HCT116 (cell line): ENCODE data around the gene FCRL2. TPM values are rescaled to one million over a fixed set of nuclear protein-coding genes. Genes with fewer than 3 reads are reported as not detected.

ENCODE experiments used
- ATAC-seq: fragments of 200-7000 bp; cut with Tn5 transposase; 2 replicates; pipeline ENCODE4 v1.9.1; 2020; ENCODE audit warnings: mild to moderate bottlenecking, moderate library complexity
- Bru-seq: library from RNA; stranded (reverse); fragments of 400-500 nt; gene quantifications from one replicate; lab custom pipeline; 2021; lab: Mats Ljungman, UMichigan
- BruChase-seq, 2 experiments: library from RNA; stranded (reverse); fragments of 400-500 nt; gene quantifications; one replicate each; lab custom pipeline; 2021; lab: Mats Ljungman, UMichigan
- BruUV-seq: library from RNA; stranded (reverse); fragments of 400-500 nt; replicated peaks from 2 replicates; lab custom pipeline; 2021; lab: Mats Ljungman, UMichigan
- CTCF ChIA-PET: fragments of 300-600 bp; sonication (Branson Sonifier 250); formaldehyde crosslinking; loops from one replicate; lab custom pipeline; 2021; ENCODE audit warnings: antibody characterized with exemption; lab: Charles Lee
- POLR2A ChIA-PET: fragments of 300-600, 350-600 bp; sonication (Branson Sonifier 250); formaldehyde crosslinking; loops from one replicate; lab custom pipeline; 2021; ENCODE audit warnings: antibody characterized with exemption; lab: Charles Lee
- RAD21 ChIA-PET, 2 experiments: fragments of 300-600 bp; sonication (Branson Sonifier 250); formaldehyde crosslinking; loops; one replicate each; lab custom pipeline; 2023; ENCODE audit warnings: low total read pairs in 2 of 2; ENCODE audit not compliant: uncharacterized antibody in 2 of 2, unreplicated experiment in 2 of 2, low non-redundant PET in 1 of 2; lab: Charles Lee
- DNase-seq: peaks from one replicate; pipeline ENCODE4 v3.0.0-alpha.2; 2010; ENCODE audit warnings: low read depth, low spot score
- H2AFZ ChIP-seq: fragments of 200-600 bp; shearing (Covaris generic), sonication (generic); 2 replicates; pipeline ENCODE4 v1.6.1; 2017; ENCODE audit warnings: low read depth, mixed run types, mixed read lengths, antibody characterized with exemption, low read length; ENCODE audit not compliant: poor library complexity, severe bottlenecking
- H3K27ac ChIP-seq: 2 replicates; pipeline ENCODE4 v1.5.1; 2012; ENCODE audit warnings: low read depth, low read length
- H3K27me3 ChIP-seq: fragments of 200-600 bp; sonication (generic); 2 replicates; pipeline ENCODE4 v1.6.1; 2016; ENCODE audit warnings: mixed run types, low read length, mixed read lengths; ENCODE audit not compliant: insufficient read depth
- H3K36me3 ChIP-seq, 2 experiments: fragments of 200-500 bp in 1 of 2; fragments of 200-600 bp in 1 of 2; sonication (Bioruptor generic) in 1 of 2; sonication (generic) in 1 of 2; 2 replicates each; pipeline versions ENCODE4 v1.5.1 to v1.6.1; 2014 to 2016; ENCODE audit warnings: low read length in 2 of 2, inconsistent platforms in 1 of 2, mixed read lengths in 1 of 2, mixed run types in 1 of 2; ENCODE audit not compliant: insufficient read depth in 2 of 2, control insufficient read depth in 1 of 2
- H3K4me1 ChIP-seq, 2 experiments: fragments of 200-600 bp in 1 of 2; sonication (generic) in 1 of 2; 2 replicates each; pipeline versions ENCODE4 v1.5.1 to v1.6.1; 2012 to 2017; ENCODE audit warnings: low read length in 2 of 2, inconsistent platforms in 1 of 2, mild to moderate bottlenecking in 1 of 2, mixed read lengths in 1 of 2, mixed run types in 1 of 2, moderate library complexity in 1 of 2; ENCODE audit not compliant: insufficient read depth in 2 of 2, control insufficient read depth in 1 of 2
- H3K4me2 ChIP-seq: fragments of 200-600 bp; sonication (generic); 2 replicates; pipeline ENCODE4 v1.6.1; 2017; ENCODE audit warnings: mixed run types, low read length, mixed read lengths
- H3K4me3 ChIP-seq, 2 experiments: fragments of 200-600 bp in 1 of 2; sonication (generic) in 1 of 2; replicated peaks in 1 of 2; 2 replicates each; pipeline ENCODE4 v1.5.1; 2011 to 2016; ENCODE audit warnings: low read length in 2 of 2, control low read depth in 1 of 2, low read depth in 1 of 2, mild to moderate bottlenecking in 1 of 2, mixed read lengths in 1 of 2, mixed run types in 1 of 2
- H3K79me2 ChIP-seq: fragments of 200-600 bp; sonication (generic); 2 replicates; pipeline ENCODE4 v1.6.1; 2017; ENCODE audit warnings: mild to moderate bottlenecking, mixed run types, low read length, moderate library complexity, mixed read lengths; ENCODE audit not compliant: insufficient read depth
- H3K9ac ChIP-seq: fragments of 200-600 bp; sonication (generic); 2 replicates; pipeline ENCODE4 v1.6.1; 2016; ENCODE audit warnings: low read length, mixed read lengths
- H3K9me2 ChIP-seq: fragments of 200-600 bp; sonication (generic), shearing (Covaris generic); 2 replicates; pipeline ENCODE4 v1.6.1; 2017; ENCODE audit warnings: mixed run types, mild to moderate bottlenecking, moderate library complexity; ENCODE audit not compliant: insufficient read depth
- H3K9me3 ChIP-seq, 2 experiments: fragments of 200-500 bp in 1 of 2; fragments of 200-600 bp in 1 of 2; sonication (Bioruptor generic) in 1 of 2; sonication (generic) in 1 of 2; 2 replicates each; pipeline ENCODE4 v1.6.1; 2014 to 2017; ENCODE audit warnings: low read length in 2 of 2, mixed read lengths in 2 of 2, inconsistent platforms in 1 of 2, low read depth in 1 of 2, mild to moderate bottlenecking in 1 of 2, mixed run types in 1 of 2, moderate library complexity in 1 of 2; ENCODE audit not compliant: control insufficient read depth in 1 of 2, insufficient read depth in 1 of 2
- H4K20me1 ChIP-seq: fragments of 200-600 bp; sonication (generic), shearing (Covaris generic); 2 replicates; pipeline ENCODE4 v1.6.1; 2017; ENCODE audit warnings: mixed run types, mild to moderate bottlenecking, moderate library complexity; ENCODE audit not compliant: insufficient read depth
- CBX3 ChIP-seq: IDR thresholded peaks from 2 replicates; pipeline ENCODE4 v1.6.1; 2012; ENCODE audit warnings: low read depth
- EZH2 ChIP-seq: fragments of 200-600 bp; sonication (generic); IDR thresholded peaks from 2 replicates; pipeline ENCODE4 v1.6.1; 2017; ENCODE audit warnings: antibody characterized with exemption, mixed run types
- FOSL1 ChIP-seq: IDR thresholded peaks from 2 replicates; pipeline ENCODE4 v1.6.1; 2012; ENCODE audit warnings: low read depth
- POLR2AphosphoS5 ChIP-seq: IDR thresholded peaks from 2 replicates; pipeline ENCODE4 v1.6.1; 2011; ENCODE audit warnings: mild to moderate bottlenecking, low read depth, low read length, moderate library complexity
- RAD21 ChIP-seq: IDR thresholded peaks from 2 replicates; pipeline ENCODE4 v1.6.1; 2012; ENCODE audit warnings: low read depth, mild to moderate bottlenecking
- SIN3A ChIP-seq: IDR thresholded peaks from 2 replicates; pipeline ENCODE4 v1.6.1; 2012; ENCODE audit warnings: low read depth
- SP1 ChIP-seq: IDR thresholded peaks from 2 replicates; pipeline ENCODE4 v1.6.1; 2012; ENCODE audit warnings: low read depth
- SRF ChIP-seq: IDR thresholded peaks from 2 replicates; pipeline ENCODE4 v1.6.1; 2012; ENCODE audit warnings: low read depth
- intact Hi-C: fragments of 100-400 bp; cut with micrococcal nuclease; formaldehyde crosslinking; loops from 2 replicates; pipeline ENCODE4 v1.10.0; 2022
- long read RNA-seq: library from polyadenylated mRNA; unstranded; transcript quantifications from one replicate; pipeline ENCODE4 v2.0.0, GENCODE V29; 2021; ENCODE audit not compliant: unreplicated experiment
- polyA plus RNA-seq: library from polyadenylated mRNA; unstranded; fragments of >200 nt; gene quantifications from 2 replicates; pipeline ENCODE4 v1.2.1, GENCODE V29; 2012; ENCODE audit warnings: missing spikeins
- total RNA-seq: library from RNA; stranded (reverse); gene quantifications from one replicate; pipeline ENCODE4 v1.2.1, GENCODE V29; 2021; ENCODE audit not compliant: unreplicated experiment
- TF ChIP-seq, protein P1 (sequence below): IDR thresholded peaks from 2 replicates; pipeline ENCODE4 v1.6.1; 2012; ENCODE audit warnings: low read depth
- TF ChIP-seq, protein P2 (sequence below): IDR thresholded peaks from 2 replicates; pipeline ENCODE4 v1.6.1; 2012
- TF ChIP-seq, protein P3 (sequence below): IDR thresholded peaks from 2 replicates; pipeline ENCODE4 v1.6.1; 2011; ENCODE audit warnings: mild to moderate bottlenecking, low read length, moderate library complexity; ENCODE audit not compliant: insufficient replicate concordance; ENCODE audit errors: extremely low read depth
- TF ChIP-seq, protein P4 (sequence below), 3 experiments: fragments of 200-600 bp in 1 of 3; sonication (generic) in 1 of 3; IDR thresholded peaks in 2 of 3; conservative IDR thresholded peaks in 1 of 3; 2 replicates each; pipeline ENCODE4 v1.5.1; 2012 to 2017; ENCODE audit warnings: low read depth in 2 of 3, low read length in 2 of 3, antibody characterized with exemption in 1 of 3, borderline replicate concordance in 1 of 3, control low read depth in 1 of 3, mild to moderate bottlenecking in 1 of 3, mixed read lengths in 1 of 3, mixed run types in 1 of 3, moderate library complexity in 1 of 3; ENCODE audit not compliant: insufficient read depth in 1 of 3
- TF ChIP-seq, protein P5 (sequence below): IDR thresholded peaks from 2 replicates; pipeline ENCODE4 v1.6.1; 2012

The FCRL2 gene, protein sequence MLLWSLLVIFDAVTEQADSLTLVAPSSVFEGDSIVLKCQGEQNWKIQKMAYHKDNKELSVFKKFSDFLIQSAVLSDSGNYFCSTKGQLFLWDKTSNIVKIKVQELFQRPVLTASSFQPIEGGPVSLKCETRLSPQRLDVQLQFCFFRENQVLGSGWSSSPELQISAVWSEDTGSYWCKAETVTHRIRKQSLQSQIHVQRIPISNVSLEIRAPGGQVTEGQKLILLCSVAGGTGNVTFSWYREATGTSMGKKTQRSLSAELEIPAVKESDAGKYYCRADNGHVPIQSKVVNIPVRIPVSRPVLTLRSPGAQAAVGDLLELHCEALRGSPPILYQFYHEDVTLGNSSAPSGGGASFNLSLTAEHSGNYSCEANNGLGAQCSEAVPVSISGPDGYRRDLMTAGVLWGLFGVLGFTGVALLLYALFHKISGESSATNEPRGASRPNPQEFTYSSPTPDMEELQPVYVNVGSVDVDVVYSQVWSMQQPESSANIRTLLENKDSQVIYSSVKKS
- total RNA-seq (not detected), Bru-seq, nascent RNA (not detected), BruChase-seq, experiment 1, labeled RNA remaining after a 6-hour chase (not detected), BruChase-seq, experiment 2, labeled RNA remaining after a 2-hour chase (not detected)
- polyA plus RNA-seq = not detected in 2 replicates
- long read RNA-seq = 0 reads

DNA sequence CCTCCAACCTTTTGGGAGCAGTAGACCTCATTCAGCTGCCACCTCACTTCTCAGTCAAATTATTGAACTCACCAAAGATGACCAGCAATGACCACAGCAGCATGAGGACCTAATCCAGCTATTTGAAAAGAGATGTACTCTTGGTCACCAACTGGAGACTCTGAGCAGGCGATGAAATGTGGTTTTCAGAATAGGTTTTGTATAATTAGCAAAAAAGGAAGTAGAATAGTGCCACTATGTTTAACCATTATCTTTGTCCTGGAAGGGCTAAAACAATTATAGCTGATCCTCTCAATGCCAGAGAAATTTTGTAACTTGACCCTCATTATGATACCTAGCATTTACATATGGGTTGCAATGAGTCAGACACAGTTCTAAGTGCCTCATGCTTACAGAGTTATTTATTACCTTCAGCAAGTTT, at the start of gene FCRL2:
Gene FCRL2 (minus strand): TSS at position 162 of the 421 bp plus-strand sequence. CDS start 59 bp downstream, at position 103.
- no peaks in the 10 kb centered on the region for H3K9me3 ChIP-seq
- H2AFZ ChIP-seq = no peak within 1 kb of the TSS
- DNase-seq = no peak
- no TSS peak for BruUV-seq
- H3K27me3 ChIP-seq = peaks cover 16% of the 10 kb centered on the region
- no peaks in the 10 kb centered on the region for H3K36me3 ChIP-seq
- intact Hi-C loops = no loop called here
- no peak within 1 kb of the TSS for H3K4me2 ChIP-seq
- H3K4me1 ChIP-seq = no peaks in the 10 kb centered on the region
- H3K9ac ChIP-seq = no peak within 1 kb of the TSS
- H3K27ac ChIP-seq = no peak within 1 kb of the TSS
- no peaks in the 10 kb centered on the region for H3K9me2 ChIP-seq
- ChIA-PET RAD21 (no interaction called here), CTCF (no interaction called here), POLR2A (no interaction called here)
- no peak within 1 kb of the TSS for H3K4me3 ChIP-seq
- no peaks in the 10 kb centered on the region for H3K79me2 ChIP-seq
- TF ChIP-seq SIN3A = no peak
- TF ChIP-seq, protein P1, sequence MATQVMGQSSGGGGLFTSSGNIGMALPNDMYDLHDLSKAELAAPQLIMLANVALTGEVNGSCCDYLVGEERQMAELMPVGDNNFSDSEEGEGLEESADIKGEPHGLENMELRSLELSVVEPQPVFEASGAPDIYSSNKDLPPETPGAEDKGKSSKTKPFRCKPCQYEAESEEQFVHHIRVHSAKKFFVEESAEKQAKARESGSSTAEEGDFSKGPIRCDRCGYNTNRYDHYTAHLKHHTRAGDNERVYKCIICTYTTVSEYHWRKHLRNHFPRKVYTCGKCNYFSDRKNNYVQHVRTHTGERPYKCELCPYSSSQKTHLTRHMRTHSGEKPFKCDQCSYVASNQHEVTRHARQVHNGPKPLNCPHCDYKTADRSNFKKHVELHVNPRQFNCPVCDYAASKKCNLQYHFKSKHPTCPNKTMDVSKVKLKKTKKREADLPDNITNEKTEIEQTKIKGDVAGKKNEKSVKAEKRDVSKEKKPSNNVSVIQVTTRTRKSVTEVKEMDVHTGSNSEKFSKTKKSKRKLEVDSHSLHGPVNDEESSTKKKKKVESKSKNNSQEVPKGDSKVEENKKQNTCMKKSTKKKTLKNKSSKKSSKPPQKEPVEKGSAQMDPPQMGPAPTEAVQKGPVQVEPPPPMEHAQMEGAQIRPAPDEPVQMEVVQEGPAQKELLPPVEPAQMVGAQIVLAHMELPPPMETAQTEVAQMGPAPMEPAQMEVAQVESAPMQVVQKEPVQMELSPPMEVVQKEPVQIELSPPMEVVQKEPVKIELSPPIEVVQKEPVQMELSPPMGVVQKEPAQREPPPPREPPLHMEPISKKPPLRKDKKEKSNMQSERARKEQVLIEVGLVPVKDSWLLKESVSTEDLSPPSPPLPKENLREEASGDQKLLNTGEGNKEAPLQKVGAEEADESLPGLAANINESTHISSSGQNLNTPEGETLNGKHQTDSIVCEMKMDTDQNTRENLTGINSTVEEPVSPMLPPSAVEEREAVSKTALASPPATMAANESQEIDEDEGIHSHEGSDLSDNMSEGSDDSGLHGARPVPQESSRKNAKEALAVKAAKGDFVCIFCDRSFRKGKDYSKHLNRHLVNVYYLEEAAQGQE = no peak
- TF ChIP-seq, protein P2, sequence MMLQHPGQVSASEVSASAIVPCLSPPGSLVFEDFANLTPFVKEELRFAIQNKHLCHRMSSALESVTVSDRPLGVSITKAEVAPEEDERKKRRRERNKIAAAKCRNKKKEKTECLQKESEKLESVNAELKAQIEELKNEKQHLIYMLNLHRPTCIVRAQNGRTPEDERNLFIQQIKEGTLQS = no peak
- TF ChIP-seq, protein P3, sequence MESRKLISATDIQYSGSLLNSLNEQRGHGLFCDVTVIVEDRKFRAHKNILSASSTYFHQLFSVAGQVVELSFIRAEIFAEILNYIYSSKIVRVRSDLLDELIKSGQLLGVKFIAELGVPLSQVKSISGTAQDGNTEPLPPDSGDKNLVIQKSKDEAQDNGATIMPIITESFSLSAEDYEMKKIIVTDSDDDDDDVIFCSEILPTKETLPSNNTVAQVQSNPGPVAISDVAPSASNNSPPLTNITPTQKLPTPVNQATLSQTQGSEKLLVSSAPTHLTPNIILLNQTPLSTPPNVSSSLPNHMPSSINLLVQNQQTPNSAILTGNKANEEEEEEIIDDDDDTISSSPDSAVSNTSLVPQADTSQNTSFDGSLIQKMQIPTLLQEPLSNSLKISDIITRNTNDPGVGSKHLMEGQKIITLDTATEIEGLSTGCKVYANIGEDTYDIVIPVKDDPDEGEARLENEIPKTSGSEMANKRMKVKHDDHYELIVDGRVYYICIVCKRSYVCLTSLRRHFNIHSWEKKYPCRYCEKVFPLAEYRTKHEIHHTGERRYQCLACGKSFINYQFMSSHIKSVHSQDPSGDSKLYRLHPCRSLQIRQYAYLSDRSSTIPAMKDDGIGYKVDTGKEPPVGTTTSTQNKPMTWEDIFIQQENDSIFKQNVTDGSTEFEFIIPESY = no peak
- TF ChIP-seq EZH2 = no peak
- TF ChIP-seq, protein P4, sequence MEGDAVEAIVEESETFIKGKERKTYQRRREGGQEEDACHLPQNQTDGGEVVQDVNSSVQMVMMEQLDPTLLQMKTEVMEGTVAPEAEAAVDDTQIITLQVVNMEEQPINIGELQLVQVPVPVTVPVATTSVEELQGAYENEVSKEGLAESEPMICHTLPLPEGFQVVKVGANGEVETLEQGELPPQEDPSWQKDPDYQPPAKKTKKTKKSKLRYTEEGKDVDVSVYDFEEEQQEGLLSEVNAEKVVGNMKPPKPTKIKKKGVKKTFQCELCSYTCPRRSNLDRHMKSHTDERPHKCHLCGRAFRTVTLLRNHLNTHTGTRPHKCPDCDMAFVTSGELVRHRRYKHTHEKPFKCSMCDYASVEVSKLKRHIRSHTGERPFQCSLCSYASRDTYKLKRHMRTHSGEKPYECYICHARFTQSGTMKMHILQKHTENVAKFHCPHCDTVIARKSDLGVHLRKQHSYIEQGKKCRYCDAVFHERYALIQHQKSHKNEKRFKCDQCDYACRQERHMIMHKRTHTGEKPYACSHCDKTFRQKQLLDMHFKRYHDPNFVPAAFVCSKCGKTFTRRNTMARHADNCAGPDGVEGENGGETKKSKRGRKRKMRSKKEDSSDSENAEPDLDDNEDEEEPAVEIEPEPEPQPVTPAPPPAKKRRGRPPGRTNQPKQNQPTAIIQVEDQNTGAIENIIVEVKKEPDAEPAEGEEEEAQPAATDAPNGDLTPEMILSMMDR (IDR thresholded peaks at IDR 0.05 in 2 of 3, conservative IDR thresholded peaks at IDR 0.05 in 1 of 3; ENCODE audit: borderline replicate concordance in 1 of 3, insufficient read depth in 1 of 3, low read depth in 2 of 3, low read length in 2 of 3) = no peak
- no peak for TF ChIP-seq FOSL1
- no peak for TF ChIP-seq CBX3
- TF ChIP-seq SP1 = no peak
- TF ChIP-seq, protein P5, sequence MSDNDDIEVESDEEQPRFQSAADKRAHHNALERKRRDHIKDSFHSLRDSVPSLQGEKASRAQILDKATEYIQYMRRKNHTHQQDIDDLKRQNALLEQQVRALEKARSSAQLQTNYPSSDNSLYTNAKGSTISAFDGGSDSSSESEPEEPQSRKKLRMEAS = no peak
- no peak for TF ChIP-seq POLR2AphosphoS5
- no peak for TF ChIP-seq SRF
- no peak for TF ChIP-seq RAD21
- TF ChIP-seq, all 23 proteins: peak for 0
- H4K20me1 ChIP-seq = no peaks in the 10 kb centered on the region
- ATAC-seq = no peak
